8988T (cell line): ENCODE measurements around the gene ACER2.
A peak's percentile ranks its signal among the peaks of the same experiment; 100 is the strongest.
"Not testable (repeated sequence)": the region's sequence is repeated elsewhere in the genome, so short reads cannot be mapped to it uniquely, and the experiment has no call there.

ENCODE experiments used
- DNase-seq: peaks from one replicate; pipeline ENCODE4 v3.0.0; 2011

The ACER2 gene

GRCh38 chr9:19408693-19409400, at the start of gene ACER2:
Gene ACER2, plus strand, starts transcription at chr9:19409009. Its CDS starts 76 bp downstream, at chr9:19409085.
- peak; percentile 69 for DNase-seq

- DNase-seq = no peak
Measured at GRCh38 chr9:19369107-19369506, 39.7 kb upstream of the ACER2 start.

- no peak for DNase-seq
Measured at GRCh38 chr9:19371942-19372341, 36.9 kb upstream of the ACER2 start.

GRCh38 chr9:19372567-19372966, 36.2 kb upstream of the ACER2 start:
- no peak for DNase-seq

- DNase-seq = no peak
Measured at GRCh38 chr9:19373527-19373926, 35.3 kb upstream of the ACER2 start.

GRCh38 chr9:19375538-19375937, 33.3 kb upstream of the ACER2 start:
- DNase-seq = no peak

- DNase-seq = no peak
Measured at GRCh38 chr9:19376931-19377330, 31.9 kb upstream of the ACER2 start.

- no peak for DNase-seq
Measured at GRCh38 chr9:19378164-19378563, 30.6 kb upstream of the ACER2 start.

GRCh38 chr9:19378647-19379046, 30.2 kb upstream of the ACER2 start:
- DNase-seq = no peak

GRCh38 chr9:19379283-19379682, 29.5 kb upstream of the ACER2 start:
- no peak for DNase-seq

- DNase-seq = no peak
Measured at GRCh38 chr9:19379697-19380046, 29.1 kb upstream of the ACER2 start.

- DNase-seq = no peak
Measured at GRCh38 chr9:19380826-19381075, 28.1 kb upstream of the ACER2 start.

- no peak for DNase-seq
Measured at GRCh38 chr9:19381656-19382055, 27.2 kb upstream of the ACER2 start.

GRCh38 chr9:19385212-19385611, 23.6 kb upstream of the ACER2 start:
- not testable (repeated sequence) for DNase-seq

GRCh38 chr9:19385786-19386501, 22.9 kb upstream of the ACER2 start:
- DNase-seq = no peak

GRCh38 chr9:19386502-19387044, 22.2 kb upstream of the ACER2 start:
- no peak for DNase-seq

- DNase-seq = no peak
Measured at GRCh38 chr9:19387317-19387716, 21.5 kb upstream of the ACER2 start.

GRCh38 chr9:19389539-19389938, 19.3 kb upstream of the ACER2 start:
- DNase-seq = not testable (repeated sequence)

GRCh38 chr9:19397845-19398244, 11.0 kb upstream of the ACER2 start:
- no peak for DNase-seq

- DNase-seq = not testable (repeated sequence)
Measured at GRCh38 chr9:19403231-19403630, 5.6 kb upstream of the ACER2 start.

GRCh38 chr9:19404283-19405075, 4.3 kb upstream of the ACER2 start:
- DNase-seq = no peak

GRCh38 chr9:19405771-19406170, 3.0 kb upstream of the ACER2 start:
- DNase-seq = no peak

GRCh38 chr9:19408316-19408692, 505 bp upstream of the ACER2 start:
- DNase-seq = no peak
